Stimulated activated CD8-positive, alpha-beta memory T cell treated with anti-CD3 and anti-CD28 coated beads, Interleukin-2, amount 100 ng/mL, for 1 hour (primary cell): ENCODE measurements around the gene DYNLRB2.

Experiments used
- DNase-seq, 2 donors: peaks; one replicate each; pipeline ENCODE4 v3.0.0-alpha.2; 2020; ENCODE audit warnings: low read depth in 2 of 2

DYNLRB2 gene

GRCh38 chr16:80599466-80599865 is 58.7 kb downstream of the DYNLRB2 start:
- no peak for DNase-seq
